HCT116 (cell line): Measurements from ENCODE around the gene TWIST1. TPM values are rescaled to one million over a fixed set of nuclear protein-coding genes. Genes with fewer than 3 reads are reported as not detected.

ENCODE experiments used
- ATAC-seq: fragments of 200-7000 bp; cut with Tn5 transposase; 2 replicates; pipeline ENCODE4 v1.9.1; 2020; ENCODE audit warnings: mild to moderate bottlenecking, moderate library complexity
- BruUV-seq: library from RNA; stranded (reverse); fragments of 400-500 nt; replicated peaks from 2 replicates; lab custom pipeline; 2021; lab: Mats Ljungman, UMichigan
- CTCF ChIA-PET: fragments of 300-600 bp; sonication (Branson Sonifier 250); formaldehyde crosslinking; loops from one replicate; lab custom pipeline; 2021; ENCODE audit warnings: antibody characterized with exemption; lab: Charles Lee
- POLR2A ChIA-PET: fragments of 300-600, 350-600 bp; sonication (Branson Sonifier 250); formaldehyde crosslinking; loops from one replicate; lab custom pipeline; 2021; ENCODE audit warnings: antibody characterized with exemption; lab: Charles Lee
- RAD21 ChIA-PET, 2 experiments: fragments of 300-600 bp; sonication (Branson Sonifier 250); formaldehyde crosslinking; loops; one replicate each; lab custom pipeline; 2023; ENCODE audit warnings: low total read pairs in 2 of 2; ENCODE audit not compliant: uncharacterized antibody in 2 of 2, unreplicated experiment in 2 of 2, low non-redundant PET in 1 of 2; lab: Charles Lee
- DNase-seq: peaks from one replicate; pipeline ENCODE4 v3.0.0-alpha.2; 2010; ENCODE audit warnings: low read depth, low spot score
- H2AFZ ChIP-seq: fragments of 200-600 bp; shearing (Covaris generic), sonication (generic); 2 replicates; pipeline ENCODE4 v1.6.1; 2017; ENCODE audit warnings: low read depth, mixed run types, mixed read lengths, antibody characterized with exemption, low read length; ENCODE audit not compliant: poor library complexity, severe bottlenecking
- H3K27ac ChIP-seq: 2 replicates; pipeline ENCODE4 v1.5.1; 2012; ENCODE audit warnings: low read depth, low read length
- H3K27me3 ChIP-seq: fragments of 200-600 bp; sonication (generic); 2 replicates; pipeline ENCODE4 v1.6.1; 2016; ENCODE audit warnings: mixed run types, low read length, mixed read lengths; ENCODE audit not compliant: insufficient read depth
- H3K36me3 ChIP-seq, 2 experiments: fragments of 200-500 bp in 1 of 2; fragments of 200-600 bp in 1 of 2; sonication (Bioruptor generic) in 1 of 2; sonication (generic) in 1 of 2; 2 replicates each; pipeline versions ENCODE4 v1.5.1 to v1.6.1; 2014 to 2016; ENCODE audit warnings: low read length in 2 of 2, inconsistent platforms in 1 of 2, mixed read lengths in 1 of 2, mixed run types in 1 of 2; ENCODE audit not compliant: insufficient read depth in 2 of 2, control insufficient read depth in 1 of 2
- H3K4me1 ChIP-seq, 2 experiments: fragments of 200-600 bp in 1 of 2; sonication (generic) in 1 of 2; 2 replicates each; pipeline versions ENCODE4 v1.5.1 to v1.6.1; 2012 to 2017; ENCODE audit warnings: low read length in 2 of 2, inconsistent platforms in 1 of 2, mild to moderate bottlenecking in 1 of 2, mixed read lengths in 1 of 2, mixed run types in 1 of 2, moderate library complexity in 1 of 2; ENCODE audit not compliant: insufficient read depth in 2 of 2, control insufficient read depth in 1 of 2
- H3K4me2 ChIP-seq: fragments of 200-600 bp; sonication (generic); 2 replicates; pipeline ENCODE4 v1.6.1; 2017; ENCODE audit warnings: mixed run types, low read length, mixed read lengths
- H3K4me3 ChIP-seq, 2 experiments: fragments of 200-600 bp in 1 of 2; sonication (generic) in 1 of 2; replicated peaks in 1 of 2; 2 replicates each; pipeline ENCODE4 v1.5.1; 2011 to 2016; ENCODE audit warnings: low read length in 2 of 2, control low read depth in 1 of 2, low read depth in 1 of 2, mild to moderate bottlenecking in 1 of 2, mixed read lengths in 1 of 2, mixed run types in 1 of 2
- H3K79me2 ChIP-seq: fragments of 200-600 bp; sonication (generic); 2 replicates; pipeline ENCODE4 v1.6.1; 2017; ENCODE audit warnings: mild to moderate bottlenecking, mixed run types, low read length, moderate library complexity, mixed read lengths; ENCODE audit not compliant: insufficient read depth
- H3K9ac ChIP-seq: fragments of 200-600 bp; sonication (generic); 2 replicates; pipeline ENCODE4 v1.6.1; 2016; ENCODE audit warnings: low read length, mixed read lengths
- H3K9me2 ChIP-seq: fragments of 200-600 bp; sonication (generic), shearing (Covaris generic); 2 replicates; pipeline ENCODE4 v1.6.1; 2017; ENCODE audit warnings: mixed run types, mild to moderate bottlenecking, moderate library complexity; ENCODE audit not compliant: insufficient read depth
- H3K9me3 ChIP-seq, 2 experiments: fragments of 200-500 bp in 1 of 2; fragments of 200-600 bp in 1 of 2; sonication (Bioruptor generic) in 1 of 2; sonication (generic) in 1 of 2; 2 replicates each; pipeline ENCODE4 v1.6.1; 2014 to 2017; ENCODE audit warnings: low read length in 2 of 2, mixed read lengths in 2 of 2, inconsistent platforms in 1 of 2, low read depth in 1 of 2, mild to moderate bottlenecking in 1 of 2, mixed run types in 1 of 2, moderate library complexity in 1 of 2; ENCODE audit not compliant: control insufficient read depth in 1 of 2, insufficient read depth in 1 of 2
- H4K20me1 ChIP-seq: fragments of 200-600 bp; sonication (generic), shearing (Covaris generic); 2 replicates; pipeline ENCODE4 v1.6.1; 2017; ENCODE audit warnings: mixed run types, mild to moderate bottlenecking, moderate library complexity; ENCODE audit not compliant: insufficient read depth
- ATF3 ChIP-seq: IDR thresholded peaks from 2 replicates; pipeline ENCODE4 v1.6.1; 2012
- CEBPB ChIP-seq: IDR thresholded peaks from 2 replicates; pipeline ENCODE4 v1.6.1; 2012; ENCODE audit warnings: low read depth
- EGR1 ChIP-seq: IDR thresholded peaks from 2 replicates; pipeline ENCODE4 v1.6.1; 2012; ENCODE audit warnings: low read depth
- ELF1 ChIP-seq: IDR thresholded peaks from 2 replicates; pipeline ENCODE4 v1.6.1; 2012; ENCODE audit warnings: low read depth, borderline replicate concordance
- EZH2 ChIP-seq: fragments of 200-600 bp; sonication (generic); IDR thresholded peaks from 2 replicates; pipeline ENCODE4 v1.6.1; 2017; ENCODE audit warnings: antibody characterized with exemption, mixed run types
- EZH2phosphoT487 ChIP-seq: fragments of 200-600 bp; IDR thresholded peaks from 2 replicates; pipeline ENCODE4 v1.6.1; 2018; ENCODE audit warnings: antibody characterized with exemption, borderline replicate concordance
- FOSL1 ChIP-seq: IDR thresholded peaks from 2 replicates; pipeline ENCODE4 v1.6.1; 2012; ENCODE audit warnings: low read depth
- JUND ChIP-seq: IDR thresholded peaks from 2 replicates; pipeline ENCODE4 v1.6.1; 2012
- MAX ChIP-seq: IDR thresholded peaks from 2 replicates; pipeline ENCODE4 v1.6.1; 2012
- POLR2A ChIP-seq: IDR thresholded peaks from 2 replicates; pipeline ENCODE4 v1.7.0; 2011; ENCODE audit warnings: borderline replicate concordance; ENCODE audit not compliant: insufficient read depth, insufficient read length; ENCODE audit errors: extremely low read depth
- POLR2AphosphoS5 ChIP-seq: IDR thresholded peaks from 2 replicates; pipeline ENCODE4 v1.6.1; 2011; ENCODE audit warnings: mild to moderate bottlenecking, low read depth, low read length, moderate library complexity
- RAD21 ChIP-seq: IDR thresholded peaks from 2 replicates; pipeline ENCODE4 v1.6.1; 2012; ENCODE audit warnings: low read depth, mild to moderate bottlenecking
- REST ChIP-seq: IDR thresholded peaks from 2 replicates; pipeline ENCODE4 v1.6.1; 2012; ENCODE audit warnings: low read depth
- SIN3A ChIP-seq: IDR thresholded peaks from 2 replicates; pipeline ENCODE4 v1.6.1; 2012; ENCODE audit warnings: low read depth
- SP1 ChIP-seq: IDR thresholded peaks from 2 replicates; pipeline ENCODE4 v1.6.1; 2012; ENCODE audit warnings: low read depth
- SRF ChIP-seq: IDR thresholded peaks from 2 replicates; pipeline ENCODE4 v1.6.1; 2012; ENCODE audit warnings: low read depth
- TCF7L2 ChIP-seq: IDR thresholded peaks from 2 replicates; pipeline ENCODE4 v1.7.0; 2011; ENCODE audit warnings: borderline replicate concordance, inconsistent platforms; ENCODE audit not compliant: insufficient read depth, insufficient read length; ENCODE audit errors: extremely low read depth
- YY1 ChIP-seq: IDR thresholded peaks from 2 replicates; pipeline ENCODE4 v1.6.1; 2011; ENCODE audit warnings: low read length, low read depth, moderate library complexity, mild to moderate bottlenecking; ENCODE audit not compliant: insufficient replicate concordance; ENCODE audit errors: extremely low read depth
- ZFX ChIP-seq: fragments of 450-650 bp; IDR thresholded peaks from 2 replicates; pipeline ENCODE4 v1.6.1; 2017
- ZNF274 ChIP-seq: fragments of 200-500 bp; sonication (Bioruptor generic); IDR thresholded peaks from 2 replicates; pipeline ENCODE4 v1.6.1; 2014; ENCODE audit warnings: mild to moderate bottlenecking, low read depth, low read length, inconsistent platforms
- intact Hi-C: fragments of 100-400 bp; cut with micrococcal nuclease; formaldehyde crosslinking; loops from 2 replicates; pipeline ENCODE4 v1.10.0; 2022
- total RNA-seq: library from RNA; stranded (reverse); gene quantifications from one replicate; pipeline ENCODE4 v1.2.1, GENCODE V29; 2021; ENCODE audit not compliant: unreplicated experiment

TWIST1 gene
- total RNA-seq, 1 experiment from 2014 or later = 0.86 TPM

GRCh38 chr7:19107081-19107355 is 10.4 kb downstream of the TWIST1 start:
- intact Hi-C loops = no loop called here
- Histone ChIP-seq H3K9me2 (no peaks in the 10 kb centered on the region), H3K4me1 (no peaks in the 10 kb centered on the region; a peak in 1 of 4 replicates), H3K27me3 (no peaks in the 10 kb centered on the region), H3K9ac (no peak overlapping the region), H3K9me3 (no peaks in the 10 kb centered on the region), H2AFZ (no peak overlapping the region), H3K27ac (no peak overlapping the region), H3K4me3 (no peak overlapping the region), H4K20me1 (no peaks in the 10 kb centered on the region), H3K4me2 (no peak overlapping the region), H3K36me3 (no peaks in the 10 kb centered on the region), H3K79me2 (no peaks in the 10 kb centered on the region)
- no peak for ATAC-seq
- DNase-seq = no peak
- ChIA-PET RAD21 (no interaction called here), CTCF (no interaction called here), POLR2A (no interaction called here)
- TF ChIP-seq YY1 (no peak), RAD21 (no peak), SP1 (no peak), SIN3A (no peak), REST (no peak), JUND (no peak), EGR1 (no peak), EZH2phosphoT487 (no peak), ATF3 (no peak), ZNF274 (no peak), EZH2 (no peak), TCF7L2 (no peak), CEBPB (no peak), POLR2AphosphoS5 (no peak), ZFX (no peak), ELF1 (no peak), SRF (no peak), POLR2A (no peak), FOSL1 (no peak), MAX (no peak)
- no TSS peak for BruUV-seq
